BE2C (cell line): ENCODE data around the gene SLC35F3.

Experiments used
- DNase-seq: peaks from one replicate; pipeline ENCODE4 v3.0.0-alpha.2; 2020
- H3K27me3 ChIP-seq: fragments of 250-450 bp; sonication (Bioruptor Pico); 2 replicates; pipeline ENCODE4 v1.5.1; 2020; ENCODE audit warnings: mild to moderate bottlenecking
- H3K36me3 ChIP-seq: fragments of 250-450 bp; sonication (Bioruptor Pico); 2 replicates; pipeline ENCODE4 v1.5.1; 2020; ENCODE audit warnings: mild to moderate bottlenecking
- H3K4me1 ChIP-seq: fragments of 250-450 bp; sonication (Bioruptor Pico); 2 replicates; pipeline ENCODE4 v1.5.1; 2020
- H3K4me3 ChIP-seq: 2 replicates; pipeline ENCODE4 v1.5.1; 2011; ENCODE audit warnings: low read depth, low read length
- H3K9me3 ChIP-seq: fragments of 250-450 bp; sonication (Bioruptor Pico); 2 replicates; pipeline ENCODE4 v1.5.1; 2020
- TF ChIP-seq, protein P1 (sequence below): IDR thresholded peaks from 2 replicates; pipeline ENCODE4 v1.5.1; 2012; ENCODE audit warnings: mild to moderate bottlenecking, low read depth, low read length

Gene SLC35F3

DNA sequence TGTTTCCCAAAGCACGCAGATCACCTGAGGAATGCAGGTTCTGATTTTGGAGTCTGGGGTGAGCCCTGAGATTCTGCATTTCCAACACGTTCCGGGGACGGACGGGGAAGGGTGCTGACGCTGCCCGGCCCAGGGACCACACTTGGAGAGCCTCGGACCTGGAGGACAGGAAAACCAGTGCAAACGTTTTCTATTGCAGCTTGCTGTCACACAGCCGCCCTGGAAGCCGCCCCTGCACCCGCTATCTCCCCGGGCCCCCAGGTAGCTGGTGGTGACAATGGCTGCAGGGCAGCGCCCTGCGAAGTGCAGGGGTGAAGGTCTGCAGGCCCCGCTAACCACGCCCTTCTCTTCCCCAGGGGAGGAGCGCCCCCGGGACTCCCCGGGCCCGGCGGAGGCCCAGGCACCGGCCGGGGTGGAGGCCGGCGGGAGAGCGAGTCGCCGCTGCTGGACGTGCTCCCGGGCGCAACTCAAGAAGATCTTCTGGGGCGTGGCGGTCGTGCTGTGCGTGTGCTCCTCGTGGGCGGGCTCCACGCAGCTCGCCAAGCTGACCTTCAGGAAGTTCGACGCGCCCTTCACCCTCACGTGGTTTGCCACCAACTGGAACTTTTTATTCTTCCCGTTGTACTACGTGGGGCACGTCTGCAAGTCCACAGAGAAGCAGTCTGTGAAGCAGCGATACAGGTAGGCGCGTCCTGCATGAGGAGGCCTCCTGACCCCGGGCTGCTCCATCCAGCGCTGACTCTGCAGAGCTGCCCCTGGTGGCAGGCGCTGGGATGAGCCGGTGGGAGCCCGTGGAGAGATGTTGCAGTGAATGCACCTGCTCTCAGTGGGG, 326.8 kb downstream of the SLC35F3 start:
- no peaks in the 10 kb centered on the region for H3K4me1 ChIP-seq

DNA sequence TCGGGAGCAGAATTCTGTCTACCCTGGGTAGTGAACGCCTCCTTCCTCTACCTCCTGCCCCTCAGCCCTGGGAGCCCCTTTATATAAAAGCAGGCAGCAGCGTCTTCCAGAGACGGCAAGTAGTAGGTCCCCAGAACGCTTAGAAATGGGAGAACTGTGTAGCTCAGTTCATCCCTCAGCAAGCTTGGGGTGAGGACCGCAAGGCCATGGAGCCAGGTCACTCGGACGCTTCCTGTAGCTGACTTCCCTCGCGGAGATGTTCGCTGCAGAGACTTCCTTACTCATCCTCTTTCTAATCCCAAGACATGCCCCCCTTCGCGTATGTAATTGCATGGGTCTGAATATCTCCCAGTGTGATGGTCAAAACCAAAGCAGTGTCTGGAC, 327.4 kb downstream of the SLC35F3 start:
- no peak for DNase-seq
- H3K9me3 ChIP-seq: no peaks in the 10 kb centered on the region
- H3K4me3 ChIP-seq: no peak overlapping the region
- H3K36me3 ChIP-seq: no peaks in the 10 kb centered on the region
- H3K27me3 ChIP-seq: peaks cover 32% of the 10 kb centered on the region
- H3K4me1 ChIP-seq: no peaks in the 10 kb centered on the region
- TF ChIP-seq, protein P1, sequence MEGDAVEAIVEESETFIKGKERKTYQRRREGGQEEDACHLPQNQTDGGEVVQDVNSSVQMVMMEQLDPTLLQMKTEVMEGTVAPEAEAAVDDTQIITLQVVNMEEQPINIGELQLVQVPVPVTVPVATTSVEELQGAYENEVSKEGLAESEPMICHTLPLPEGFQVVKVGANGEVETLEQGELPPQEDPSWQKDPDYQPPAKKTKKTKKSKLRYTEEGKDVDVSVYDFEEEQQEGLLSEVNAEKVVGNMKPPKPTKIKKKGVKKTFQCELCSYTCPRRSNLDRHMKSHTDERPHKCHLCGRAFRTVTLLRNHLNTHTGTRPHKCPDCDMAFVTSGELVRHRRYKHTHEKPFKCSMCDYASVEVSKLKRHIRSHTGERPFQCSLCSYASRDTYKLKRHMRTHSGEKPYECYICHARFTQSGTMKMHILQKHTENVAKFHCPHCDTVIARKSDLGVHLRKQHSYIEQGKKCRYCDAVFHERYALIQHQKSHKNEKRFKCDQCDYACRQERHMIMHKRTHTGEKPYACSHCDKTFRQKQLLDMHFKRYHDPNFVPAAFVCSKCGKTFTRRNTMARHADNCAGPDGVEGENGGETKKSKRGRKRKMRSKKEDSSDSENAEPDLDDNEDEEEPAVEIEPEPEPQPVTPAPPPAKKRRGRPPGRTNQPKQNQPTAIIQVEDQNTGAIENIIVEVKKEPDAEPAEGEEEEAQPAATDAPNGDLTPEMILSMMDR: no peak

More for the DNA sequence above, 326.8 kb downstream of the SLC35F3 start:
- no peaks in the 10 kb centered on the region for H3K36me3 ChIP-seq
- TF ChIP-seq, protein P1: 0 out of 2 replicates have a peak, but pooled peaks have one; percentile 17
- H3K27me3 ChIP-seq: peaks cover 30% of the 10 kb centered on the region
- no peak overlapping the region for H3K4me3 ChIP-seq
- no peak for DNase-seq
- no peaks in the 10 kb centered on the region for H3K9me3 ChIP-seq

DNA sequence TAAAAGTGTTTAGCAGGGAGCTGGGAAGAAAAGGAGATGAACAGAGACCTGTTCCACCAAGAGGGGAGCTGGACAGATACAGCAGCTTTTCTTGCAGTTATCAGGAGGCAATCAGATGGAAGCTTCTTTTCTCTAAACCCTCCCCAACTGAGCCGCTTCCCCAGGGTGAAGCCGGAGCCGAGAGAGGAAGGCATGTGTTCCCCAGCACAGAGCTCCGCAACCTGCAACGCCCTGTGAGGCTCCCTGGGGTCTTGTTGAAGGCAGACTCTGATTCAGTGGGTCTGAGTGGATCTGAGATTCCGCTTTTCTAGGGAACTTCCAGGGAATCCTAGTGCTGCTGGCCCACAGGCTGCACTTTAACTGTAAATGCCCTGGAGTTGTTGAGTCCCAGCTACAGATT, 329.7 kb downstream of the SLC35F3 start:
- no peak overlapping the region for H3K4me3 ChIP-seq
- H3K36me3 ChIP-seq: no peaks in the 10 kb centered on the region
- no peak for DNase-seq
- no peaks in the 10 kb centered on the region for H3K4me1 ChIP-seq
- H3K27me3 ChIP-seq: peaks cover 28% of the 10 kb centered on the region
- H3K9me3 ChIP-seq: no peaks in the 10 kb centered on the region
- TF ChIP-seq, protein P1: no peak

DNA sequence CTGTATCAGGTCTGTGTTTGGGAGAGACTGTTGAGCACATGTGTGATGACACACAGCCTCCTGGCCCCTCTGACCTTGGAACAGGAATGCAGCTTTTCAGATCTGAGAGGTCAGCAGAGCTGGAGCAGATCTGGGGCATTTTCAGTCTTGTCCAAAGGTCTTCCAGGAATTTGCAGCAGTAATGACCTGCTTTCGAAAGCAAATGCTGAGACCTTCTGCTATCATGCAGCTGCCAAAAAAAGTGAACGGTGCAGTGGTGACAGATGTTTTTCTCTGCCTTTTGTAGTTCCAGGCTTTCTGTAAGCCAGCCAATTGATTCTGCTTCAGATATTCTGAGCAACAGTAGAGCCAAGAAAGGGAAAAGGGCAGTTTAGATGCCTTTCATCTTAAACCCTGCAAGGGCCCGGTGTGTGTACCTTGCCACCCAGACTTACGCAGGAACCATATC, 331.0 kb downstream of the SLC35F3 start:
- H3K9me3 ChIP-seq: no peaks in the 10 kb centered on the region
- H3K36me3 ChIP-seq: no peaks in the 10 kb centered on the region
- H3K4me1 ChIP-seq: no peaks in the 10 kb centered on the region
- TF ChIP-seq, protein P1: no peak
- no peak overlapping the region for H3K4me3 ChIP-seq
- no peak for DNase-seq
- H3K27me3 ChIP-seq: peaks cover 33% of the 10 kb centered on the region

DNA sequence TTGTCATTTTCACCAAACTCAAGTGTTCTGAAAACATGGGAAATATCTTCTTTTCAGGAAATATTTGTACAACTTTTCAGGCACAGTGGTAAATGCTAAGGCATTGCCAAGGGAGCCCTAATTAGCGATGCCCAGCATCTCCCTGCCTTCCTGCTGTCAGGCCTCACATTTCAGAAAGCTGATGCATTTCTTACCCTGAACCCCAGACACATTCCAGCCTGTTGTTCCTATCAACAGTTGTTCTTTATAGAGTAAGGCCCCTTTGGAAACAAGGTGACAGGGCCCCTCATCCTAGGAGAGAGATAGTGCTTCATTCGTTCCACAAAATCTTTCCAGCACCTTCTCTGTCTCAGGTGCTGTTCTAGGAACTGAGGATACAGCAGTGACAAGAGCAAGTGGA, 332.9 kb downstream of the SLC35F3 start:
- H3K27me3 ChIP-seq: peaks cover 25% of the 10 kb centered on the region
- no peak overlapping the region for H3K4me3 ChIP-seq
- TF ChIP-seq, protein P1: no peak
- no peaks in the 10 kb centered on the region for H3K36me3 ChIP-seq
- no peaks in the 10 kb centered on the region for H3K9me3 ChIP-seq
- H3K4me1 ChIP-seq: no peaks in the 10 kb centered on the region
- DNase-seq: no peak

DNA sequence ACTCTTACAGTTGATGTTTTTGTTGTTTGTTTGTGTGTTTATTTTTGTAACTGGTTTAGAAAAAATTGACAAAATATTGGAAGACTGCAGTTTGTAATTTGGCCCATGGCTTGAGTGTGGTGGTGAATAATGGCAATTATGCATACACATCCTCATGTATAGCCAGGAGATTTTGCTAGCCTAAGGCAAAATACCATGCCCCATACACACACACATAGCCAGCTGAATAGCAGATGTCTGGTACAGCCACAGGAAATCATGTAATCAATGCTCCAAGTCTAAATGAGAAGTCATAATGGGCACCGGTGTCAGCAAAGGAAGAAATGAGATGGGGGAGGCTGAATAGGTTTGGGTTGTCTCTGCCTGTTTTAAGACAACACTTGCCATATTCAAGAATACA, 333.6 kb downstream of the SLC35F3 start:
- Histone ChIP-seq H3K4me3 (no peak overlapping the region), H3K9me3 (no peaks in the 10 kb centered on the region), H3K4me1 (no peaks in the 10 kb centered on the region), H3K36me3 (no peaks in the 10 kb centered on the region), H3K27me3 (peaks cover 25% of the 10 kb centered on the region)
- TF ChIP-seq, protein P1: no peak
- no peak for DNase-seq
